Limb (tissue), 2 donors: ENCODE measurements around the gene FBXO17.
"Not testable (repeated sequence)": the region's sequence is repeated elsewhere in the genome, so short reads cannot be mapped to it uniquely, and the experiment has no call there.

ENCODE experiments used
- DNase-seq, 2 donors: peaks; one replicate each; pipeline ENCODE4 v3.0.0-alpha.2; 2016; ENCODE audit errors: extremely low spot score in 2 of 2

The FBXO17 gene

GRCh38 chr19:38980583-38981374 lies 5.2 kb upstream of the FBXO17 start:
- no peak for DNase-seq

GRCh38 chr19:38979812-38980211 lies 4.3 kb upstream of the FBXO17 start:
- no peak for DNase-seq

GRCh38 chr19:38978326-38978689 lies 2.8 kb upstream of the FBXO17 start:
- DNase-seq = no peak

- DNase-seq = no peak
Observed at GRCh38 chr19:38977445-38978325, 2.1 kb upstream of the FBXO17 start.

GRCh38 chr19:38975861-38976271 lies 324 bp upstream of the FBXO17 start:
- DNase-seq = peak in 1 of 2 donors; percentile 36

- DNase-seq = peak in 1 of 2 donors; percentile 34
Observed at GRCh38 chr19:38974624-38975213, 823 bp downstream of the FBXO17 start.

GRCh38 chr19:38971672-38972071 lies 3.9 kb downstream of the FBXO17 start:
- DNase-seq = no peak

GRCh38 chr19:38970664-38971532 lies 4.6 kb downstream of the FBXO17 start:
- no peak for DNase-seq

- not testable (repeated sequence) for DNase-seq
Observed at GRCh38 chr19:38966149-38966548, 9.4 kb downstream of the FBXO17 start.

GRCh38 chr19:38964738-38965137 lies 10.8 kb downstream of the FBXO17 start:
- DNase-seq = no peak

GRCh38 chr19:38959618-38960017 lies 15.9 kb downstream of the FBXO17 start:
- no peak for DNase-seq

GRCh38 chr19:38958301-38958700 lies 17.2 kb downstream of the FBXO17 start:
- DNase-seq = no peak

GRCh38 chr19:38956264-38956663 lies 19.3 kb downstream of the FBXO17 start:
- no peak for DNase-seq

- DNase-seq = no peak
Observed at GRCh38 chr19:38953677-38954076, 21.9 kb downstream of the FBXO17 start.

- DNase-seq = no peak
Observed at GRCh38 chr19:38952395-38953165, 23.0 kb downstream of the FBXO17 start.

- DNase-seq = no peak
Observed at GRCh38 chr19:38951187-38951586, 24.4 kb downstream of the FBXO17 start.

GRCh38 chr19:38949580-38950367 lies 25.8 kb downstream of the FBXO17 start:
- peak; percentile 81 to 95 for DNase-seq

GRCh38 chr19:38946229-38947010 lies 29.1 kb downstream of the FBXO17 start:
- DNase-seq = no peak
